Smooth muscle cell of the brain vasculature (primary cell): ENCODE measurements around the gene COX6B2.
"Not testable (repeated sequence)": the region's sequence is repeated elsewhere in the genome, so short reads cannot be mapped to it uniquely, and the experiment has no call there.

ENCODE experiments used
- DNase-seq: peaks from one replicate; pipeline ENCODE4 v3.0.0-alpha.2; 2012; ENCODE audit warnings: low read depth, low spot score

COX6B2 gene

GRCh38 chr19:55341595-55342531 lies 12.7 kb downstream of the COX6B2 start:
- DNase-seq = no peak

- DNase-seq = no peak
Measured at GRCh38 chr19:55341171-55341588, 13.3 kb downstream of the COX6B2 start.

- no peak for DNase-seq
Measured at GRCh38 chr19:55340784-55341147, 13.8 kb downstream of the COX6B2 start.

GRCh38 chr19:55339889-55340783 lies 14.4 kb downstream of the COX6B2 start:
- DNase-seq = no peak

GRCh38 chr19:55339105-55339888 lies 15.2 kb downstream of the COX6B2 start, which contains the start of gene KMT5C:
Gene KMT5C, plus strand, starts transcription at chr19:55339876. Its CDS starts 2,061 bp downstream, at chr19:55341937.
- DNase-seq = peak; percentile 100

GRCh38 chr19:55336101-55336500 lies 18.4 kb downstream of the COX6B2 start:
- no peak for DNase-seq

GRCh38 chr19:55333870-55334269 lies 20.6 kb downstream of the COX6B2 start:
- DNase-seq = no peak

GRCh38 chr19:55329791-55330190 lies 24.7 kb downstream of the COX6B2 start:
- DNase-seq = not testable (repeated sequence)

- DNase-seq = not testable (repeated sequence)
Measured at GRCh38 chr19:55328774-55329318, 25.7 kb downstream of the COX6B2 start.

- no peak for DNase-seq
Measured at GRCh38 chr19:55325172-55325571, 29.3 kb downstream of the COX6B2 start, which contains the start of gene TMEM150B. Gene TMEM150B, minus strand, starts transcription at chr19:55325341. Its CDS starts 4,305 bp downstream, at chr19:55321036.

GRCh38 chr19:55324662-55325061 lies 29.9 kb downstream of the COX6B2 start:
- DNase-seq = no peak

- DNase-seq = no peak
Measured at GRCh38 chr19:55322204-55322885, 32.2 kb downstream of the COX6B2 start.

- DNase-seq = no peak
Measured at GRCh38 chr19:55321466-55322137, 32.9 kb downstream of the COX6B2 start.

- no peak for DNase-seq
Measured at GRCh38 chr19:55320844-55321419, 33.6 kb downstream of the COX6B2 start.

GRCh38 chr19:55319785-55320184 lies 34.7 kb downstream of the COX6B2 start:
- no peak for DNase-seq

GRCh38 chr19:55316646-55317045 lies 37.9 kb downstream of the COX6B2 start:
- no peak for DNase-seq

- no peak for DNase-seq
Measured at GRCh38 chr19:55315956-55316525, 38.5 kb downstream of the COX6B2 start.

- no peak for DNase-seq
Measured at GRCh38 chr19:55314396-55314795, 40.1 kb downstream of the COX6B2 start.
